Activated CD8-positive, alpha-beta T cell treated with anti-CD3 and anti-CD28 coated beads, Interleukin-2, amount 10 ng/mL, durations not matched to agents 7 days and 5 days (primary cell): ENCODE results near the gene TMEM250. TPM values are rescaled to one million over a fixed set of nuclear protein-coding genes. Genes with fewer than 3 reads are reported as not detected.

Experiments
- ATAC-seq: fragments of 150-1000 bp; cut with Tn5 transposase; one replicate; pipeline ENCODE4 v1.10.0; 2021; ENCODE audit warnings: moderate library complexity
- CTCF ChIA-PET: fragments of 350-600 bp; sonication (Branson Sonifier 250); formaldehyde crosslinking; loops from one replicate; lab custom pipeline; 2021; ENCODE audit warnings: antibody characterized with exemption; lab: Charles Lee
- POLR2A ChIA-PET: fragments of 350-600 bp; sonication (Branson Sonifier 250); formaldehyde crosslinking; loops from one replicate; lab custom pipeline; 2021; ENCODE audit warnings: antibody characterized with exemption; lab: Charles Lee
- DNase-seq: peaks from one replicate; pipeline ENCODE4 v3.0.0-alpha.2; 2020
- H3K27ac Mint-ChIP-seq: one replicate; pipeline ENCODE4 v1.8.0; 2021; ENCODE audit warnings: mild to moderate bottlenecking, mixed read lengths
- H3K27me3 Mint-ChIP-seq: one replicate; pipeline ENCODE4 v1.8.0; 2021; ENCODE audit warnings: low read depth, mixed read lengths
- H3K36me3 Mint-ChIP-seq: one replicate; pipeline ENCODE4 v1.8.0; 2021; ENCODE audit warnings: low read depth, mixed read lengths
- H3K4me1 Mint-ChIP-seq: one replicate; pipeline ENCODE4 v1.8.0; 2021; ENCODE audit warnings: low read depth, mixed read lengths
- H3K4me3 Mint-ChIP-seq: one replicate; pipeline ENCODE4 v1.8.0; 2021; ENCODE audit warnings: mild to moderate bottlenecking, mixed read lengths
- H3K9me3 Mint-ChIP-seq: one replicate; pipeline ENCODE4 v1.8.0; 2022; ENCODE audit warnings: mixed read lengths; ENCODE audit not compliant: insufficient read depth
- total RNA-seq, 2 experiments: library from RNA; stranded (reverse); gene quantifications; one replicate each; pipeline ENCODE4 v1.2.3, GENCODE V29; 2021

The TMEM250 gene
- total RNA-seq, 2 experiments from 2014 or later: 56.5 to 57.0 TPM

GRCh38 chr9:136112541-136112940 is 6.1 kb downstream of the TMEM250 start:
- Mint-ChIP-seq H3K36me3 (peaks cover 36% of the 10 kb centered on the region), H3K4me3 (no peak overlapping the region), H3K27me3 (no peaks in the 10 kb centered on the region), H3K4me1 (peaks cover 75% of the 10 kb centered on the region), H3K9me3 (no peaks in the 10 kb centered on the region), H3K27ac (peak overlapping the region; percentile 98)
- CTCF ChIA-PET: interaction anchor here (2.0 kb wide), 1 partner anchor 146 kb away, joined by 5 read pairs; no protein-coding TSS in a partner anchor
- POLR2A ChIA-PET: interaction anchor here (2.2 kb wide), 1 partner anchor 9 kb away, joined by 8 read pairs; no protein-coding TSS in a partner anchor
- no peak for DNase-seq
- ATAC-seq: no peak

GRCh38 chr9:136111910-136112309 is 6.8 kb downstream of the TMEM250 start:
- H3K4me1 Mint-ChIP-seq: peaks cover 79% of the 10 kb centered on the region
- DNase-seq: no peak
- POLR2A ChIA-PET: interaction anchor here (1.0 to 2.2 kb wide), 2 partner anchors 8 to 20 kb away, joined by 4 to 8 read pairs; no protein-coding TSS in a partner anchor

GRCh38 chr9:136111190-136111589 is 7.5 kb downstream of the TMEM250 start:
- H3K36me3 Mint-ChIP-seq: peaks cover 37% of the 10 kb centered on the region
- H3K9me3 Mint-ChIP-seq: no peaks in the 10 kb centered on the region
- POLR2A ChIA-PET: interaction anchor here (1.0 kb wide), 1 partner anchor 20 kb away, joined by 4 read pairs; no protein-coding TSS in a partner anchor
- no peak for ATAC-seq
- peak overlapping the region; percentile 98 for H3K27ac Mint-ChIP-seq
- H3K4me1 Mint-ChIP-seq: peaks cover 81% of the 10 kb centered on the region
- no peaks in the 10 kb centered on the region for H3K27me3 Mint-ChIP-seq
- CTCF ChIA-PET: no interaction called here
- peak overlapping the region; percentile 87 for H3K4me3 Mint-ChIP-seq
- no peak for DNase-seq

More at GRCh38 chr9:136111910-136112309, 6.8 kb downstream of the TMEM250 start:
- Mint-ChIP-seq H3K4me3 (peak overlapping the region; percentile 87), H3K27ac (peak overlapping the region; percentile 98), H3K9me3 (no peaks in the 10 kb centered on the region), H3K27me3 (no peaks in the 10 kb centered on the region), H3K36me3 (peaks cover 38% of the 10 kb centered on the region)
- no peak for ATAC-seq
- CTCF ChIA-PET: interaction anchor here (2.0 kb wide), 1 partner anchor 145 kb away, joined by 5 read pairs; no protein-coding TSS in a partner anchor

GRCh38 chr9:136110082-136111061 is 8.3 kb downstream of the TMEM250 start:
- ChIA-PET CTCF (interaction anchor here (0.8 to 1.2 kb wide), 4 partner anchors 7 to 28 kb away, joined by 3 to 4 read pairs (median 4); partner anchors contain the start of gene NACC2), POLR2A (interaction anchor here (1.3 to 4.9 kb wide), 4 partner anchors 8 to 16 kb away, joined by 4 to 51 read pairs (median 6); partner anchors contain the start of gene TMEM250)
- ATAC-seq: peak; percentile 16
- H3K27me3 Mint-ChIP-seq: no peaks in the 10 kb centered on the region
- peak; percentile 61 for DNase-seq
- H3K4me1 Mint-ChIP-seq: peaks cover 87% of the 10 kb centered on the region
- peak overlapping the region; percentile 87 for H3K4me3 Mint-ChIP-seq
- H3K9me3 Mint-ChIP-seq: no peaks in the 10 kb centered on the region
- H3K27ac Mint-ChIP-seq: peak overlapping the region; percentile 98
- H3K36me3 Mint-ChIP-seq: peaks cover 35% of the 10 kb centered on the region

GRCh38 chr9:136109351-136110081 is 9.2 kb downstream of the TMEM250 start:
- CTCF ChIA-PET: interaction anchor here (0.6 to 1.2 kb wide), 6 partner anchors 8 to 254 kb away, joined by 3 to 5 read pairs (median 4); partner anchors contain the start of genes DNLZ and NACC2
- Mint-ChIP-seq H3K4me3 (peak overlapping the region; percentile 87), H3K9me3 (no peaks in the 10 kb centered on the region), H3K36me3 (peaks cover 27% of the 10 kb centered on the region), H3K27me3 (no peaks in the 10 kb centered on the region), H3K27ac (peak overlapping the region; percentile 98), H3K4me1 (peaks cover 85% of the 10 kb centered on the region)
- POLR2A ChIA-PET: interaction anchor here (0.9 to 4.9 kb wide), 6 partner anchors 9 to 148 kb away, joined by 3 to 51 read pairs (median 4); partner anchors contain the start of genes TMEM250 and UBAC1
- ATAC-seq: peak; percentile 91
- DNase-seq: peak; percentile 95

- DNase-seq (no peak), ATAC-seq (no peak)
- CTCF ChIA-PET: interaction anchor here (0.6 to 1.6 kb wide), 5 partner anchors 9 to 255 kb away, joined by 3 to 5 read pairs (median 4); partner anchors contain the start of gene DNLZ
- Mint-ChIP-seq H3K36me3 (peaks cover 21% of the 10 kb centered on the region), H3K4me1 (peaks cover 77% of the 10 kb centered on the region), H3K27me3 (no peaks in the 10 kb centered on the region), H3K9me3 (no peaks in the 10 kb centered on the region), H3K27ac (peak overlapping the region; percentile 93), H3K4me3 (peak overlapping the region; percentile 83)
- POLR2A ChIA-PET: interaction anchor here (0.9 to 4.9 kb wide), 6 partner anchors 8 to 147 kb away, joined by 3 to 51 read pairs (median 4); partner anchors contain the start of genes TMEM250 and UBAC1
Observed at GRCh38 chr9:136108648-136109266, 9.9 kb downstream of the TMEM250 start.

GRCh38 chr9:136107953-136108647 is 10.6 kb downstream of the TMEM250 start:
- ATAC-seq (no peak), DNase-seq (peak; percentile 35)
- Mint-ChIP-seq H3K36me3 (peaks cover 15% of the 10 kb centered on the region), H3K4me1 (peaks cover 70% of the 10 kb centered on the region), H3K4me3 (peak overlapping the region; percentile 83), H3K27me3 (no peaks in the 10 kb centered on the region), H3K9me3 (no peaks in the 10 kb centered on the region), H3K27ac (peak overlapping the region; percentile 94)
- ChIA-PET POLR2A (interaction anchor here (1.1 to 4.9 kb wide), 4 partner anchors 10 to 13 kb away, joined by 3 to 51 read pairs (median 6); partner anchors contain the start of genes NACC2 and TMEM250), CTCF (interaction anchor here (1.2 to 2.0 kb wide), 3 partner anchors 10 to 255 kb away, joined by 4 to 8 read pairs (median 5); partner anchors contain the start of gene DNLZ)

GRCh38 chr9:136107155-136107952 is 11.3 kb downstream of the TMEM250 start:
- ATAC-seq (peak; percentile 43), DNase-seq (peak; percentile 85)
- H3K4me3 Mint-ChIP-seq: peak overlapping the region; percentile 75
- H3K9me3 Mint-ChIP-seq: no peaks in the 10 kb centered on the region
- peaks cover 63% of the 10 kb centered on the region for H3K4me1 Mint-ChIP-seq
- peaks cover 15% of the 10 kb centered on the region for H3K36me3 Mint-ChIP-seq
- CTCF ChIA-PET: interaction anchor here (1.1 to 2.0 kb wide), 4 partner anchors 10 to 140 kb away, joined by 4 to 8 read pairs (median 5); no protein-coding TSS in a partner anchor
- H3K27ac Mint-ChIP-seq: peak overlapping the region; percentile 94
- no peaks in the 10 kb centered on the region for H3K27me3 Mint-ChIP-seq
- POLR2A ChIA-PET: interaction anchor here (1.2 to 4.9 kb wide), 5 partner anchors 10 to 54 kb away, joined by 4 to 51 read pairs (median 7); partner anchors contain the start of genes NACC2 and TMEM250

- H3K9me3 Mint-ChIP-seq: no peaks in the 10 kb centered on the region
- H3K27me3 Mint-ChIP-seq: no peaks in the 10 kb centered on the region
- peak overlapping the region; percentile 41 for H3K4me3 Mint-ChIP-seq
- DNase-seq (no peak), ATAC-seq (no peak)
- H3K4me1 Mint-ChIP-seq: peaks cover 45% of the 10 kb centered on the region
- peak overlapping the region; percentile 72 for H3K27ac Mint-ChIP-seq
- CTCF ChIA-PET: interaction anchor here (1.0 to 1.4 kb wide), 2 partner anchors 11 to 16 kb away, joined by 4 to 5 read pairs; no protein-coding TSS in a partner anchor
- POLR2A ChIA-PET: interaction anchor here (0.6 to 4.9 kb wide), 4 partner anchors 9 to 433 kb away, joined by 3 to 51 read pairs (median 6); partner anchors contain the start of gene TMEM250
- peaks cover 10% of the 10 kb centered on the region for H3K36me3 Mint-ChIP-seq
Observed at GRCh38 chr9:136105398-136106135, 13.1 kb downstream of the TMEM250 start.
